PC-9 (cell line): ENCODE results near the gene ULK3. TPM values are rescaled to one million over a fixed set of nuclear protein-coding genes. Genes with fewer than 3 reads are reported as not detected.
A peak's percentile ranks its signal among the peaks of the same experiment; 100 is the strongest.

ENCODE experiments used
- BruUV-seq: library from RNA; stranded (reverse); fragments of 400-500 nt; replicated peaks from 2 replicates; lab custom pipeline; 2021; lab: Mats Ljungman, UMichigan
- CTCF ChIA-PET: fragments of 300-600 bp; sonication (Branson Sonifier 250); formaldehyde crosslinking; loops from one replicate; lab custom pipeline; 2022; ENCODE audit warnings: antibody characterized with exemption; lab: Charles Lee
- POLR2A ChIA-PET: fragments of 300-600 bp; sonication (Branson Sonifier 250); formaldehyde crosslinking; loops from one replicate; lab custom pipeline; 2022; ENCODE audit warnings: antibody characterized with exemption; ENCODE audit not compliant: unreplicated experiment; lab: Charles Lee
- DNase-seq, 2 experiments: peaks; one replicate each; pipeline versions ENCODE4 v3.0.0 to v3.0.0-alpha.2; 2015 to 2022; ENCODE audit warnings: mixed read lengths in 1 of 2
- H2AFZ ChIP-seq: fragments of 200-600 bp; sonication (generic); 2 replicates; pipeline ENCODE4 v1.8.1; 2017; ENCODE audit warnings: antibody characterized with exemption
- H3F3A ChIP-seq: fragments of 200-600 bp; sonication (generic); 2 replicates; pipeline ENCODE4 v1.8.1; 2017; ENCODE audit warnings: antibody characterized with exemption, mild to moderate bottlenecking, low read depth; ENCODE audit not compliant: insufficient read depth
- H3K27ac ChIP-seq: fragments of 200-600 bp; sonication (generic); 2 replicates; pipeline ENCODE4 v1.6.1; 2016; ENCODE audit warnings: mixed run types
- H3K27me3 ChIP-seq: fragments of 200-600 bp; sonication (generic); 2 replicates; pipeline ENCODE4 v1.6.1; 2016; ENCODE audit warnings: low read depth, mixed run types; ENCODE audit not compliant: insufficient read depth
- H3K36me3 ChIP-seq: fragments of 200-600 bp; sonication (generic); 2 replicates; pipeline ENCODE4 v1.6.1; 2016; ENCODE audit warnings: low read depth, mixed run types
- H3K4me1 ChIP-seq: fragments of 200-600 bp; sonication (generic); replicated peaks from 2 replicates; pipeline ENCODE4 v1.6.1; 2016; ENCODE audit warnings: mixed run types; ENCODE audit not compliant: insufficient read depth
- H3K4me2 ChIP-seq: fragments of 200-600 bp; sonication (generic); 2 replicates; pipeline ENCODE4 v1.6.1; 2017; ENCODE audit warnings: mixed run types
- H3K4me3 ChIP-seq: fragments of 200-600 bp; sonication (generic); 2 replicates; pipeline ENCODE4 v1.6.1; 2016; ENCODE audit warnings: mixed run types
- H3K79me2 ChIP-seq: fragments of 200-600 bp; sonication (generic); 2 replicates; pipeline ENCODE4 v1.6.1; 2017; ENCODE audit warnings: low read depth, mixed run types
- H3K9me2 ChIP-seq: fragments of 200-600 bp; sonication (generic); 2 replicates; pipeline ENCODE4 v1.8.1; 2017; ENCODE audit warnings: mild to moderate bottlenecking; ENCODE audit not compliant: insufficient read depth
- H3K9me3 ChIP-seq: fragments of 200-600 bp; sonication (generic); 2 replicates; pipeline ENCODE4 v1.8.1; 2016; ENCODE audit warnings: low read depth; ENCODE audit not compliant: insufficient read depth
- H4K20me1 ChIP-seq: fragments of 200-600 bp; sonication (generic); 2 replicates; pipeline ENCODE4 v1.8.1; 2017; ENCODE audit not compliant: insufficient read depth
- EZH2 ChIP-seq: fragments of 200-600 bp; sonication (generic); IDR thresholded peaks from 2 replicates; pipeline ENCODE4 v1.8.0; 2017; ENCODE audit warnings: antibody characterized with exemption, low read depth
- intact Hi-C: fragments of 100-400 bp; cut with micrococcal nuclease; formaldehyde crosslinking; loops from one replicate; pipeline ENCODE4 v1.10.0; 2022; ENCODE audit not compliant: unreplicated experiment
- total RNA-seq: library from RNA; stranded (reverse); gene quantifications from 2 replicates; pipeline ENCODE4 v1.2.3, GENCODE V29; 2021
- TF ChIP-seq, protein P1 (sequence below): fragments of 200-600 bp; sonication (generic); conservative IDR thresholded peaks from 2 replicates; pipeline ENCODE4 v1.6.1; 2017; ENCODE audit warnings: mixed run types, antibody characterized with exemption, mild to moderate bottlenecking, moderate library complexity

ULK3 gene
- total RNA-seq, 1 experiment from 2014 or later: 30.2 TPM

DNA sequence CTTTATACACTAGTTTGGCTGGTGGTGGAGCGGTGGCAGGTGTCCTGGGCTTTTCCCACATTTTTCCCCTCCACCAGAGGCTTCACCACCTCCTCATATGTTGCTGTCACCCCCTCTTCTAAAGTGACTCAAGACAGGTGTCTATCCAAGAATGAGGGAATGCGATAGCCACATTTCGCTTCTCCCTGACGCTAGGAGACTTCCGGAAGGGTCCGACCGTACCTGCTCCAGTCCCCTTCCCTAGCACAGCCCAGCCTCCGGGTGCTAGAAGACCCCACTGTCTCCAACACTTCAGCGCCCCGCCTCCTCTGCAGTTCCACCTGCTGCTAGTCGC is 29.7 kb upstream of the ULK3 start:
- intact Hi-C loops: no loop called here
- peak overlapping the region; percentile 87 for H2AFZ ChIP-seq
- CTCF ChIA-PET: no interaction called here

DNA sequence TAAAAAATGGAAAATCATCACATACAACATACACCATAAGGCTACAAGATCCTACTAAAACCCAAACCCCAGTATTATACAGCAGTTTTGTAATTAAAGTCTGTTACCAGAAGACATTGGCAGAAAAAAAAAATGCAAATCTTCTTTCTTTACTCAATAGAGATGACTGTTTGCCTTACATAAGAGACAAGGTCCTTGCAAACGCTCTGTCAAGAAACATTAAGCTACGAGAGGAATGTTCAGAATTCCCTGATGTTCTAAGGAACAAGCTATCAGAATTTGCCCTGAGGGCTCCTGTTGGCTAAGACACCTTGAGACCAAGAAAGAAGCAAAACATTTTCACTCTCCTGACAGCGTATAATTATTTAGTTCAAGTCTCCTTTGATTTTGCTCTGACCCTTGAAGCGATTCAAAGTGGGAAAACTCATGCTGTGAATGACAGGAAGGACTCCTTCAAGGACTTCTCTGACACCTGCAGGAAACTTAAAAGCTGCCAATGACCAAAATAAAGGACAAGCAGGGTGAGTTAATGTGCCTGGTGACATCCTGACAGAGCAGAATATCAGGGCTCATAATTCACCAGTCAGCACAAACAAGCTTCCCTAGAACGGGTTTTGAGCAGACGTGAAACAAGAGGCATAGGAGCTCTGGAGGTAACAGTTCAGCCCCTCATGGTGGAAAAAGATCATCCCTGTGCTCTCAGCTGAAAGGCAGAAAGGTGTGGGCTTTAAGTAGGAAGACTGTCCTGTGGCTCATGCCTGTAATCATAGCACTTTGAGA is 27.7 kb upstream of the ULK3 start:
- intact Hi-C loops: no loop called here
- H3K79me2 ChIP-seq: peaks cover 63% of the 10 kb centered on the region
- no peaks in the 10 kb centered on the region for H3K27me3 ChIP-seq
- H3K9me3 ChIP-seq: no peaks in the 10 kb centered on the region
- BruUV-seq: no TSS peak
- ChIA-PET POLR2A (interaction anchor here (0.6 to 0.7 kb wide), 4 partner anchors 31 to 145 kb away, joined by 3 to 7 read pairs (median 4); partner anchors contain the start of gene FAM219B), CTCF (interaction anchor here (0.6 to 0.7 kb wide), 4 partner anchors 23 to 92 kb away, joined by 3 to 4 read pairs (median 3); no protein-coding TSS in a partner anchor)
- H2AFZ ChIP-seq: no peak overlapping the region
- peak overlapping the region; percentile 21 for H3K27ac ChIP-seq
- no peaks in the 10 kb centered on the region for H3K36me3 ChIP-seq
- no peaks in the 10 kb centered on the region for H3K9me2 ChIP-seq
- H3F3A ChIP-seq: peaks cover 33% of the 10 kb centered on the region; the same call in 1 of the 2 replicates
- DNase-seq: peak in 1 of 2 experiments; percentile 91
- H3K4me3 ChIP-seq: no peak overlapping the region
- peaks cover 59% of the 10 kb centered on the region for H3K4me1 ChIP-seq
- H4K20me1 ChIP-seq: peaks cover 41% of the 10 kb centered on the region
- TF ChIP-seq EZH2: no peak
- TF ChIP-seq, protein P1, sequence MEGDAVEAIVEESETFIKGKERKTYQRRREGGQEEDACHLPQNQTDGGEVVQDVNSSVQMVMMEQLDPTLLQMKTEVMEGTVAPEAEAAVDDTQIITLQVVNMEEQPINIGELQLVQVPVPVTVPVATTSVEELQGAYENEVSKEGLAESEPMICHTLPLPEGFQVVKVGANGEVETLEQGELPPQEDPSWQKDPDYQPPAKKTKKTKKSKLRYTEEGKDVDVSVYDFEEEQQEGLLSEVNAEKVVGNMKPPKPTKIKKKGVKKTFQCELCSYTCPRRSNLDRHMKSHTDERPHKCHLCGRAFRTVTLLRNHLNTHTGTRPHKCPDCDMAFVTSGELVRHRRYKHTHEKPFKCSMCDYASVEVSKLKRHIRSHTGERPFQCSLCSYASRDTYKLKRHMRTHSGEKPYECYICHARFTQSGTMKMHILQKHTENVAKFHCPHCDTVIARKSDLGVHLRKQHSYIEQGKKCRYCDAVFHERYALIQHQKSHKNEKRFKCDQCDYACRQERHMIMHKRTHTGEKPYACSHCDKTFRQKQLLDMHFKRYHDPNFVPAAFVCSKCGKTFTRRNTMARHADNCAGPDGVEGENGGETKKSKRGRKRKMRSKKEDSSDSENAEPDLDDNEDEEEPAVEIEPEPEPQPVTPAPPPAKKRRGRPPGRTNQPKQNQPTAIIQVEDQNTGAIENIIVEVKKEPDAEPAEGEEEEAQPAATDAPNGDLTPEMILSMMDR: no peak
- H3K4me2 ChIP-seq: peak overlapping the region; percentile 85

More for the DNA sequence above, 29.7 kb upstream of the ULK3 start:
- POLR2A ChIA-PET: no interaction called here
- H3K27ac ChIP-seq: peak overlapping the region; percentile 83
- no peaks in the 10 kb centered on the region for H3K9me2 ChIP-seq
- H3K4me3 ChIP-seq: peak overlapping the region; percentile 98
- TF ChIP-seq, protein P1: no peak
- no peak for TF ChIP-seq EZH2
- no peaks in the 10 kb centered on the region for H3K27me3 ChIP-seq
- H3F3A ChIP-seq: peaks cover 27% of the 10 kb centered on the region; the same call in 1 of the 2 replicates
- no TSS peak for BruUV-seq
- H3K9me3 ChIP-seq: no peaks in the 10 kb centered on the region
- H3K4me1 ChIP-seq: peaks cover 45% of the 10 kb centered on the region
- peaks cover 29% of the 10 kb centered on the region for H4K20me1 ChIP-seq
- peaks cover 52% of the 10 kb centered on the region for H3K79me2 ChIP-seq
- H3K36me3 ChIP-seq: no peaks in the 10 kb centered on the region
- DNase-seq: no peak
- H3K4me2 ChIP-seq: peak overlapping the region; percentile 85

DNA sequence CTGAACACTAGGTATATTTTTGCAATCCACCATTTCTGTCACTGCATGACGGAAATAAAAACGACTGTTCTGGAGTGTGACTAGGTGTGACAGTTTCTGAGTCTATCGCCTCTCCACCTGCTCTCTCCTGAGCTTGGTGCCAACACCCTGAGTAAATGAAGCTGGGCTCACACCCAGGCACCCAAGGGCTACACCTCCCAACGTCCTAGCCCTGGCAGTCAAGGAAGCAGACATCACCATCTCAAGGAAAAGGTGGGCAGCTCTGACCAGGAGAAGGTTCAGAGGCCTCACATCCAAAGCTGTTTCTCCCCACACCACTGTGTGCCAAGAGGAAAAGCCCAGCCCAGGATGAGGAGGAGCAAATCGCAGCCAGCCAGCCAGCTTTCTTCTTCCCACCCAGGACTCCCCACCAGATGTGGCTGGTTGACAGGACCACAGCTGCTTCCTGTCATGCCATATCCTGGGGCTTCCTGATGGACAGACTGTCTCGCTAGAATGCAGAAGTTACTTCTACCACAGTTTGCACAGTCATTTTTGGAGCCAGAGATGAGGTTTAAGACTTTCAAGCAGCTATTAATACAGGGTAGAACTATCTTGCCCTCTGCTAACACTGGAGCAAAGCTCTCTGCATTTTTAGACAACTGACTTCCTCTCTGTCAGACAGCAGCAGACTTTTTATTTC is 26.9 kb upstream of the ULK3 start:
- CTCF ChIA-PET: interaction anchor here (0.6 to 1.1 kb wide), 3 partner anchors 10 to 91 kb away, joined by 3 to 4 read pairs (median 3); no protein-coding TSS in a partner anchor
- Histone ChIP-seq H3K9me2 (no peaks in the 10 kb centered on the region), H3K27ac (peak overlapping the region; percentile 21), H3K36me3 (no peaks in the 10 kb centered on the region), H3K4me3 (no peak overlapping the region), H3K4me2 (peak overlapping the region; percentile 85), H3K9me3 (no peaks in the 10 kb centered on the region), H3F3A (peaks cover 36% of the 10 kb centered on the region; the same call in 1 of the 2 replicates), H3K27me3 (no peaks in the 10 kb centered on the region), H4K20me1 (peaks cover 48% of the 10 kb centered on the region), H3K4me1 (peaks cover 66% of the 10 kb centered on the region), H3K79me2 (peaks cover 69% of the 10 kb centered on the region), H2AFZ (no peak overlapping the region)
- no peak for TF ChIP-seq EZH2
- TF ChIP-seq, protein P1: no peak
- intact Hi-C loops: no loop called here
- BruUV-seq: no TSS peak
- no peak for DNase-seq
- POLR2A ChIA-PET: interaction anchor here (0.7 kb wide), 1 partner anchor 461 kb away, joined by 5 read pairs; no protein-coding TSS in a partner anchor
